Tibial artery (tissue), 4 donors: ENCODE results near the gene BICC1.

ENCODE experiments used
- DNase-seq, 2 donors: peaks; one replicate each; pipeline ENCODE4 v3.0.0-alpha.2; 2019
- H3K27ac ChIP-seq, 2 donors: fragments of 200-600 bp; sonication (generic) in 1 of 2; 1 replicate in 1 of 2; 2 replicates in 1 of 2; pipeline ENCODE4 v1.5.1; 2018 to 2019; ENCODE audit warnings: mild to moderate bottlenecking in 1 of 2
- H3K27me3 ChIP-seq, 2 donors: fragments of 200-600 bp; sonication (generic) in 1 of 2; one replicate each; pipeline versions ENCODE4 v1.5.1 to v1.6.0; 2016 to 2019
- H3K36me3 ChIP-seq, 3 donors: fragments of 200-600 bp; sonication (generic) in 2 of 3; one replicate each; pipeline ENCODE4 v1.5.1; 2016 to 2019; ENCODE audit warnings: mild to moderate bottlenecking in 2 of 3
- H3K4me1 ChIP-seq, 4 donors: fragments of 200-600 bp; sonication (generic) in 2 of 4; 1 replicate in 3 of 4; 2 replicates in 1 of 4; pipeline ENCODE4 v1.5.1; 2016 to 2019
- H3K4me3 ChIP-seq, 2 donors: fragments of 200-600 bp; sonication (generic) in 1 of 2; 1 replicate in 1 of 2; 2 replicates in 1 of 2; pipeline ENCODE4 v1.5.1; 2018 to 2019; ENCODE audit warnings: mild to moderate bottlenecking in 2 of 2
- H3K9me3 ChIP-seq, 3 donors: fragments of 200-600 bp; sonication (generic) in 1 of 3; one replicate each; pipeline ENCODE4 v1.5.1; 2016 to 2019
- CTCF ChIP-seq, 2 experiments: fragments of 200-600 bp in 1 of 2; fragments of 450-650 bp in 1 of 2; IDR thresholded peaks; one replicate each; pipeline ENCODE4 v1.5.1; 2017 to 2019; ENCODE audit warnings: antibody characterized with exemption in 2 of 2, mild to moderate bottlenecking in 1 of 2, moderate library complexity in 1 of 2
- intact Hi-C: fragments of 100-400 bp; cut with DNase I; formaldehyde crosslinking; loops from one replicate; pipeline ENCODE4 v1.15.0; 2023; ENCODE audit warnings: low total_unique reads

Gene BICC1

GRCh38 chr10:58844680-58845079, 332.0 kb downstream of the BICC1 start:
- no peaks in the 10 kb centered on the region for H3K9me3 ChIP-seq
- TF ChIP-seq CTCF (IDR thresholded peaks at IDR 0.05): no peak
- intact Hi-C loops: no loop called here
- DNase-seq: no peak
- H3K27me3 ChIP-seq: no peaks in the 10 kb centered on the region
- no peak overlapping the region for H3K4me3 ChIP-seq
- no peaks in the 10 kb centered on the region for H3K36me3 ChIP-seq
- no peak overlapping the region for H3K27ac ChIP-seq
- H3K4me1 ChIP-seq: no peaks in the 10 kb centered on the region

GRCh38 chr10:58846856-58847255, 334.2 kb downstream of the BICC1 start:
- Histone ChIP-seq H3K27ac (no peak overlapping the region), H3K36me3 (no peaks in the 10 kb centered on the region), H3K4me3 (no peak overlapping the region), H3K27me3 (no peaks in the 10 kb centered on the region), H3K9me3 (no peaks in the 10 kb centered on the region), H3K4me1 (no peaks in the 10 kb centered on the region)
- intact Hi-C loops: no loop called here
- no peak for TF ChIP-seq CTCF (IDR thresholded peaks at IDR 0.05)
- no peak for DNase-seq

GRCh38 chr10:58851606-58852005, 338.9 kb downstream of the BICC1 start:
- no peak for TF ChIP-seq CTCF (IDR thresholded peaks at IDR 0.05)
- no peaks in the 10 kb centered on the region for H3K9me3 ChIP-seq
- H3K27ac ChIP-seq: no peak overlapping the region
- intact Hi-C loops: no loop called here
- H3K4me3 ChIP-seq: no peak overlapping the region
- H3K27me3 ChIP-seq: no peaks in the 10 kb centered on the region
- peaks cover 0 to 12% (median 10%) of the 10 kb centered on the region in 4 donors for H3K4me1 ChIP-seq
- no peak for DNase-seq
- H3K36me3 ChIP-seq: no peaks in the 10 kb centered on the region

GRCh38 chr10:58853668-58854067, 341.0 kb downstream of the BICC1 start:
- no peaks in the 10 kb centered on the region for H3K27me3 ChIP-seq
- H3K36me3 ChIP-seq: no peaks in the 10 kb centered on the region
- H3K4me3 ChIP-seq: no peak overlapping the region

GRCh38 chr10:58854811-58855210, 342.1 kb downstream of the BICC1 start:
- no peak overlapping the region for H3K4me3 ChIP-seq
- peaks cover 0 to 20% (median 17%) of the 10 kb centered on the region in 4 donors for H3K4me1 ChIP-seq
- H3K9me3 ChIP-seq: no peaks in the 10 kb centered on the region
- no peak for DNase-seq
- H3K36me3 ChIP-seq: no peaks in the 10 kb centered on the region
- H3K27me3 ChIP-seq: no peaks in the 10 kb centered on the region
- intact Hi-C loops: no loop called here
- TF ChIP-seq CTCF (IDR thresholded peaks at IDR 0.05): no peak
- H3K27ac ChIP-seq: no peak overlapping the region

More at GRCh38 chr10:58853668-58854067, 341.0 kb downstream of the BICC1 start:
- Histone ChIP-seq H3K4me1 (peaks cover 0 to 20% (median 17%) of the 10 kb centered on the region in 4 donors), H3K9me3 (no peaks in the 10 kb centered on the region), H3K27ac (no peak overlapping the region)
- DNase-seq: no peak
- intact Hi-C loops: no loop called here
- no peak for TF ChIP-seq CTCF (IDR thresholded peaks at IDR 0.05)
